ENCODE measurements around the gene ACIN1. TPM values are rescaled to one million over a fixed set of nuclear protein-coding genes. Genes with fewer than 3 reads are reported as not detected.

Gene ACIN1
- total and polyA plus RNA-seq, 2 of the 8 experiments (the other 6 are each of a cell fraction or from before 2014, with no cell fraction given) = 132 to 233 TPM

DNA sequence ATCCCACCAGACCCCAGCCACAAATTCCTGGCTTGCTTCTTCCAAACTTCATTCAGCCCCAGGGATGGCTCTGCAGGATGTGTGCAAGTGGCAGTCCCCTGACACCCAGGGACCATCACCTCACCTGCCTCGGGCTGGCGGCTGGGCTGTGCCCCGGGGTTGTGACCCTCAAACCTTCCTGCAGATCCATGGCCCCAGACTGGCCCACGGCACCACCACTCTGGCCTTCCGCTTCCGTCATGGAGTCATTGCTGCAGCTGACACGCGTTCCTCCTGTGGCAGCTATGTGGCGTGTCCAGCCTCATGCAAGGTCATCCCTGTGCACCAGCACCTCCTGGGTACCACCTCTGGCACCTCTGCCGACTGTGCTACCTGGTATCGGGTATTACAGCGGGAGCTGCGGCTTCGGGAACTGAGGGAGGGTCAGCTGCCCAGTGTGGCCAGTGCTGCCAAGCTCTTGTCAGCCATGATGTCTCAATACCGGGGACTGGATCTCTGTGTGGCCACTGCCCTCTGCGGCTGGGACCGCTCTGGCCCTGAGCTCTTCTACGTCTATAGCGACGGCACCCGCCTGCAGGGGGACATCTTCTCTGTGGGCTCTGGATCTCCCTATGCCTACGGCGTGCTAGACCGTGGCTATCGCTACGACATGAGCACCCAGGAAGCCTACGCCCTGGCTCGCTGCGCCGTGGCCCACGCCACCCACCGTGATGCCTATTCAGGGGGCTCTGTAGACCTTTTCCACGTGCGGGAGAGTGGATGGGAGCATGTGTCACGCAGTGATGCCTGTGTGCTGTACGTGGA is 52.6 kb downstream of the ACIN1 start, which contains the start of gene PSMB11 (continued):
- TF ChIP-seq, protein P1, sequence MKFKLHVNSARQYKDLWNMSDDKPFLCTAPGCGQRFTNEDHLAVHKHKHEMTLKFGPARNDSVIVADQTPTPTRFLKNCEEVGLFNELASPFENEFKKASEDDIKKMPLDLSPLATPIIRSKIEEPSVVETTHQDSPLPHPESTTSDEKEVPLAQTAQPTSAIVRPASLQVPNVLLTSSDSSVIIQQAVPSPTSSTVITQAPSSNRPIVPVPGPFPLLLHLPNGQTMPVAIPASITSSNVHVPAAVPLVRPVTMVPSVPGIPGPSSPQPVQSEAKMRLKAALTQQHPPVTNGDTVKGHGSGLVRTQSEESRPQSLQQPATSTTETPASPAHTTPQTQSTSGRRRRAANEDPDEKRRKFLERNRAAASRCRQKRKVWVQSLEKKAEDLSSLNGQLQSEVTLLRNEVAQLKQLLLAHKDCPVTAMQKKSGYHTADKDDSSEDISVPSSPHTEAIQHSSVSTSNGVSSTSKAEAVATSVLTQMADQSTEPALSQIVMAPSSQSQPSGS (IDR thresholded peaks at IDR 0.05; ENCODE audit: low read length) = no peak
- TF ChIP-seq RXRA (IDR thresholded peaks at IDR 0.05; ENCODE audit: insufficient read depth, low read depth, low read length) (no peak), FOSL1 (IDR thresholded peaks at IDR 0.05; ENCODE audit: insufficient read depth, low read depth, low read length) (no peak), SP4 (IDR thresholded peaks at IDR 0.05; ENCODE audit: low read length) (no peak)
